ENCODE measurements around the gene CDKAL1.

GRCh38 chr6:20606831-20607230 is 72.6 kb downstream of the CDKAL1 start:
- TF ChIP-seq CTCF (IDR thresholded peaks at IDR 0.05; ENCODE audit: low read depth, low read length) (no peak), EZH2phosphoT487 (IDR thresholded peaks at IDR 0.05; ENCODE audit: low read depth) (no peak)
